Keratinocyte (primary cell): ENCODE results near the gene ST8SIA2. TPM values are rescaled to one million over a fixed set of nuclear protein-coding genes. Genes with fewer than 3 reads are reported as not detected.

Experiments used
- DNase-seq: peaks from one replicate; pipeline ENCODE4 v3.0.0-alpha.2; 2011; ENCODE audit warnings: low read depth, missing footprints, low spot score
- FAIRE-seq: peaks from 2 replicates; lab custom pipeline; 2011; peaks lifted over from hg19 to GRCh38; lab: Jason Lieb, UNC
- H2AFZ ChIP-seq: 2 replicates; pipeline ENCODE4 v1.6.0; 2012; ENCODE audit warnings: low read length, control low read depth, inconsistent platforms; ENCODE audit not compliant: control insufficient read depth
- H3K27ac ChIP-seq: 2 replicates; pipeline ENCODE4 v1.5.1; 2011; ENCODE audit warnings: low read length; ENCODE audit not compliant: control insufficient read depth, insufficient read depth
- H3K27me3 ChIP-seq: 3 replicates; pipeline ENCODE4 v1.6.0; 2011; ENCODE audit warnings: low read length; ENCODE audit not compliant: control insufficient read depth, insufficient read depth; ENCODE audit errors: extremely low read depth
- H3K36me3 ChIP-seq, 2 experiments: 2 replicates in 1 of 2; 3 replicates in 1 of 2; pipeline ENCODE4 v1.5.1; 2011; ENCODE audit warnings: low read length in 2 of 2, mild to moderate bottlenecking in 1 of 2; ENCODE audit not compliant: control insufficient read depth in 2 of 2, insufficient read depth in 2 of 2; ENCODE audit errors: extremely low read depth in 1 of 2
- H3K4me1 ChIP-seq: 3 replicates; pipeline ENCODE4 v1.5.1; 2011; ENCODE audit warnings: low read length; ENCODE audit not compliant: control insufficient read depth, insufficient read depth; ENCODE audit errors: extremely low read depth
- H3K4me2 ChIP-seq: 3 replicates; pipeline ENCODE4 v1.6.0; 2011; ENCODE audit warnings: low read depth, low read length; ENCODE audit not compliant: control insufficient read depth, insufficient read depth; ENCODE audit errors: extremely low read depth
- H3K4me3 ChIP-seq, 3 experiments: fragments of 200-600 bp in 1 of 3; sonication (generic) in 1 of 3; 2 replicates in 2 of 3; 3 replicates in 1 of 3; pipeline ENCODE4 v1.5.1; 2011 to 2016; ENCODE audit warnings: low read length in 3 of 3, mild to moderate bottlenecking in 3 of 3, control low read depth in 2 of 3, inconsistent platforms in 1 of 3, low read depth in 1 of 3, mixed read lengths in 1 of 3, mixed run types in 1 of 3, moderate library complexity in 1 of 3; ENCODE audit not compliant: control insufficient read depth in 2 of 3, insufficient read depth in 2 of 3; ENCODE audit errors: extremely low read depth in 1 of 3
- H3K79me2 ChIP-seq: 2 replicates; pipeline ENCODE4 v1.6.0; 2012; ENCODE audit warnings: low read length; ENCODE audit not compliant: control insufficient read depth, insufficient read depth
- H3K9ac ChIP-seq: 3 replicates; pipeline ENCODE4 v1.6.0; 2011; ENCODE audit warnings: low read length; ENCODE audit not compliant: control insufficient read depth, insufficient read depth; ENCODE audit errors: extremely low read depth
- H3K9me1 ChIP-seq: 3 replicates; pipeline ENCODE4 v1.6.0; 2011; ENCODE audit warnings: low read length; ENCODE audit not compliant: control insufficient read depth, insufficient read depth; ENCODE audit errors: extremely low read depth
- H3K9me3 ChIP-seq: 2 replicates; pipeline ENCODE4 v1.5.1; 2012; ENCODE audit warnings: low read depth, low read length; ENCODE audit not compliant: control insufficient read depth
- H4K20me1 ChIP-seq: 3 replicates; pipeline ENCODE4 v1.6.0; 2011; ENCODE audit warnings: low read length; ENCODE audit not compliant: control insufficient read depth, insufficient read depth; ENCODE audit errors: extremely low read depth
- CTCF ChIP-seq, 3 experiments: IDR thresholded peaks in 1 of 3; conservative IDR thresholded peaks in 1 of 3; optimal IDR thresholded peaks in 1 of 3; 2 replicates in 2 of 3; 3 replicates in 1 of 3; pipeline versions ENCODE3 to v1.5.1; 2011; ENCODE audit warnings: low read length in 3 of 3, mild to moderate bottlenecking in 3 of 3, moderate library complexity in 2 of 3, control low read depth in 1 of 3, inconsistent platforms in 1 of 3; ENCODE audit not compliant: insufficient read depth in 2 of 3; ENCODE audit errors: extremely low read depth in 1 of 3
- EZH2 ChIP-seq: IDR thresholded peaks from one replicate; pipeline ENCODE4 v1.6.1; 2012; ENCODE audit warnings: inconsistent platforms, mild to moderate bottlenecking, low read length, moderate library complexity
- dilution Hi-C: fragments of 300-500 bp; cut with MboI; formaldehyde crosslinking; loops from one replicate; pipeline ENCODE4 v1.7.0; 2020; ENCODE audit warnings: low sequenced_read_pairs; ENCODE audit not compliant: extremely low pct_ligation_motif_present
- polyA plus RNA-seq, 5 experiments: library from polyadenylated mRNA; depleted of rRNA in 3 of 5; stranded (reverse) in 3 of 5; stranded (forward) in 1 of 5; unstranded in 1 of 5; fragments of >200 nt; gene quantifications; 1 replicate in 1 of 5; 2 replicates in 3 of 5; 3 replicates in 1 of 5; pipeline versions ENCODE4 v1.2.1 to v1.2.3, GENCODE V29; 2011 to 2012; ENCODE audit warnings: missing spikeins in 2 of 5, low read depth in 1 of 5, low replicate concordance in 1 of 5

Gene ST8SIA2
- polyA plus RNA-seq, 1 donor (not counting 4 experiments of a cell fraction or from before 2014, with no cell fraction given): 0.22 TPM

GRCh38 chr15:92365084-92365483, 28.6 kb upstream of the ST8SIA2 start:
- Histone ChIP-seq H3K79me2 (no peaks in the 10 kb centered on the region), H3K9me3 (no peaks in the 10 kb centered on the region), H3K4me2 (peak overlapping the region; percentile 30), H3K27ac (no peak overlapping the region), H2AFZ (no peak overlapping the region), H3K36me3 (no peaks in the 10 kb centered on the region), H4K20me1 (no peaks in the 10 kb centered on the region), H3K4me1 (peaks cover 20% of the 10 kb centered on the region), H3K9me1 (no peaks in the 10 kb centered on the region), H3K27me3 (no peaks in the 10 kb centered on the region), H3K9ac (no peak overlapping the region), H3K4me3 (no peak overlapping the region)
- no peak for DNase-seq
- no peak for FAIRE-seq
- no peak for TF ChIP-seq EZH2
- TF ChIP-seq CTCF (optimal IDR thresholded peaks at IDR 0.05 in 1 of 3, IDR thresholded peaks at IDR 0.05 in 1 of 3, conservative IDR thresholded peaks at IDR 0.05 in 1 of 3; ENCODE audit: extremely low read depth in 1 of 3, insufficient read depth in 2 of 3, low read length in 3 of 3): no peak
- dilution Hi-C loops: no loop called here

GRCh38 chr15:92365906-92366305, 27.8 kb upstream of the ST8SIA2 start:
- Histone ChIP-seq H3K4me2 (peak overlapping the region; percentile 30), H4K20me1 (no peaks in the 10 kb centered on the region), H3K27ac (peak overlapping the region; percentile 22), H3K4me3 (no peak overlapping the region), H3K9ac (no peak overlapping the region), H3K9me3 (no peaks in the 10 kb centered on the region), H3K4me1 (peaks cover 20% of the 10 kb centered on the region), H3K79me2 (no peaks in the 10 kb centered on the region), H2AFZ (no peak overlapping the region), H3K27me3 (no peaks in the 10 kb centered on the region), H3K9me1 (no peaks in the 10 kb centered on the region), H3K36me3 (no peaks in the 10 kb centered on the region)
- peak; percentile 90 for FAIRE-seq
- dilution Hi-C loops: no loop called here
- no peak for TF ChIP-seq CTCF (optimal IDR thresholded peaks at IDR 0.05 in 1 of 3, IDR thresholded peaks at IDR 0.05 in 1 of 3, conservative IDR thresholded peaks at IDR 0.05 in 1 of 3; ENCODE audit: extremely low read depth in 1 of 3, insufficient read depth in 2 of 3, low read length in 3 of 3)
- DNase-seq: no peak
